K562 (cell line): Measurements from ENCODE around the gene TOMM22. TPM values are rescaled to one million over a fixed set of nuclear protein-coding genes. Genes with fewer than 3 reads are reported as not detected.

Source experiments
- ARNT ChIP-seq, 2 experiments: fragments of 450-650 bp; IDR thresholded peaks; 2 replicates each; pipeline ENCODE4 v1.6.1; 2016; ENCODE audit warnings: mild to moderate bottlenecking in 1 of 2
- ATF3 ChIP-seq, 2 experiments: fragments of 450-650 bp in 1 of 2; sonication (generic) in 1 of 2; formaldehyde crosslinking in 1 of 2; IDR thresholded peaks in 1 of 2; conservative IDR thresholded peaks in 1 of 2; 2 replicates each; pipeline versions ENCODE4 v1.6.1 to v1.8.1; 2016 to 2023; ENCODE audit warnings: mild to moderate bottlenecking in 2 of 2, moderate library complexity in 2 of 2, inconsistent platforms in 1 of 2, missing genetic modification reagents in 1 of 2
- BRD4 ChIP-seq: fragments of 200-600 bp; sonication (generic); IDR thresholded peaks from 2 replicates; pipeline ENCODE4 v1.6.1; 2017; ENCODE audit warnings: inconsistent platforms
- CBX1 ChIP-seq: sonication (generic); IDR thresholded peaks from 2 replicates; pipeline ENCODE4 v1.6.1; 2016; ENCODE audit warnings: antibody characterized with exemption, low read depth, mild to moderate bottlenecking
- HDAC1 ChIP-seq, 2 experiments: fragments of 450-650 bp; IDR thresholded peaks; 2 replicates each; pipeline ENCODE4 v1.6.1; 2016 to 2017; ENCODE audit warnings: inconsistent platforms in 1 of 2, mild to moderate bottlenecking in 1 of 2, moderate library complexity in 1 of 2
- HDAC8 ChIP-seq: fragments of 450-650 bp; IDR thresholded peaks from 2 replicates; pipeline ENCODE4 v1.6.1; 2016; ENCODE audit warnings: mild to moderate bottlenecking, missing genetic modification characterization, moderate library complexity, missing compliant biosample characterization
- MAFK ChIP-seq: IDR thresholded peaks from 2 replicates; pipeline ENCODE4 v1.6.1; 2011; ENCODE audit warnings: low read length, improper control_type of control experiment
- NCOR1 ChIP-seq: fragments of 450-650 bp; IDR thresholded peaks from 2 replicates; pipeline ENCODE4 v1.6.1; 2016; ENCODE audit warnings: mild to moderate bottlenecking, moderate library complexity
- PBX2 ChIP-seq, 2 experiments: IDR thresholded peaks in 1 of 2; conservative IDR thresholded peaks in 1 of 2; 2 replicates each; pipeline ENCODE4 v1.6.1; 2016; ENCODE audit warnings: low read depth in 2 of 2, mild to moderate bottlenecking in 1 of 2, missing compliant biosample characterization in 1 of 2, missing genetic modification characterization in 1 of 2, moderate library complexity in 1 of 2
- PPARD ChIP-seq: fragments of 250-450 bp; sonication (Bioruptor Pico); IDR thresholded peaks from 2 replicates; pipeline ENCODE4 v1.8.0; 2022; ENCODE audit warnings: inconsistent platforms, mild to moderate bottlenecking, moderate library complexity
- SMAD4 ChIP-seq: fragments of 250-450 bp; sonication (Bioruptor Pico); conservative IDR thresholded peaks from 2 replicates; pipeline ENCODE4 v1.8.0; 2021; ENCODE audit warnings: inconsistent platforms, mild to moderate bottlenecking, moderate library complexity
- SOX6 ChIP-seq: fragments of 450-650 bp; IDR thresholded peaks from 2 replicates; pipeline ENCODE4 v1.6.1; 2014; ENCODE audit warnings: mild to moderate bottlenecking
- ZNF174 ChIP-seq: fragments of 250-450 bp; sonication (Bioruptor Pico); IDR thresholded peaks from 2 replicates; pipeline ENCODE4 v1.4.0; 2020; ENCODE audit warnings: mild to moderate bottlenecking
- ZNF780A ChIP-seq: fragments of 250-450 bp; sonication (Bioruptor Pico); IDR thresholded peaks from 2 replicates; pipeline ENCODE4 v1.5.0; 2021; ENCODE audit warnings: mild to moderate bottlenecking
- polyA plus RNA-seq, 8 experiments: library from polyadenylated mRNA; depleted of rRNA in 4 of 8; stranded (reverse) in 5 of 8; unstranded in 3 of 8; fragments of >200 nt; fragmentation: Nextera tagmentation in 2 of 8; fragmentation: Illumina TruSeq in 1 of 8; extraction: Ambion mirVana in 2 of 8; extraction: Trizol in 1 of 8; gene quantifications; 2 replicates each; pipeline versions ENCODE4 v1.2.1 to v1.2.3, GENCODE V29; 2011 to 2014; ENCODE audit warnings: inconsistent platforms in 1 of 8, missing spikeins in 1 of 8
- total RNA-seq, 7 experiments: library from RNA; depleted of rRNA in 6 of 7; stranded (reverse); fragments of >200 nt in 6 of 7; fragmentation: Illumina TruSeq in 2 of 7; extraction: Trizol in 2 of 7; gene quantifications; 2 replicates each; pipeline versions ENCODE4 v1.2.1 to v1.2.3, GENCODE V29; 2011 to 2021; ENCODE audit warnings: low replicate concordance in 1 of 7
- TF ChIP-seq, protein P1 (sequence below): sonication (generic); formaldehyde crosslinking; IDR thresholded peaks from 2 replicates; pipeline ENCODE4 v1.8.1; 2023; ENCODE audit warnings: mild to moderate bottlenecking, missing genetic modification reagents
- TF ChIP-seq, protein P2 (sequence below): IDR thresholded peaks from 2 replicates; pipeline ENCODE4 v1.6.1; 2012; ENCODE audit warnings: low read depth, low read length, improper control_type of control experiment, borderline replicate concordance
- TF ChIP-seq, protein P3 (sequence below), 2 experiments: fragments of 200-800 bp in 1 of 2; sonication (Bioruptor generic) in 1 of 2; sonication (generic) in 1 of 2; formaldehyde crosslinking in 1 of 2; IDR thresholded peaks in 1 of 2; conservative IDR thresholded peaks in 1 of 2; 2 replicates each; pipeline versions ENCODE4 v1.5.0 to v1.6.1; 2016 to 2020; ENCODE audit warnings: missing compliant biosample characterization in 1 of 2, missing genetic modification characterization in 1 of 2, missing genetic modification reagents in 1 of 2

Gene TOMM22
- total and polyA plus RNA-seq, 9 of the 15 experiments (the other 6 are each of a cell fraction or from before 2014, with no cell fraction given): 25.8 to 108 (median 73.8) TPM

GRCh38 chr22:38681582-38682335 is at the start of gene TOMM22 (continued):
- TF ChIP-seq, protein P1, sequence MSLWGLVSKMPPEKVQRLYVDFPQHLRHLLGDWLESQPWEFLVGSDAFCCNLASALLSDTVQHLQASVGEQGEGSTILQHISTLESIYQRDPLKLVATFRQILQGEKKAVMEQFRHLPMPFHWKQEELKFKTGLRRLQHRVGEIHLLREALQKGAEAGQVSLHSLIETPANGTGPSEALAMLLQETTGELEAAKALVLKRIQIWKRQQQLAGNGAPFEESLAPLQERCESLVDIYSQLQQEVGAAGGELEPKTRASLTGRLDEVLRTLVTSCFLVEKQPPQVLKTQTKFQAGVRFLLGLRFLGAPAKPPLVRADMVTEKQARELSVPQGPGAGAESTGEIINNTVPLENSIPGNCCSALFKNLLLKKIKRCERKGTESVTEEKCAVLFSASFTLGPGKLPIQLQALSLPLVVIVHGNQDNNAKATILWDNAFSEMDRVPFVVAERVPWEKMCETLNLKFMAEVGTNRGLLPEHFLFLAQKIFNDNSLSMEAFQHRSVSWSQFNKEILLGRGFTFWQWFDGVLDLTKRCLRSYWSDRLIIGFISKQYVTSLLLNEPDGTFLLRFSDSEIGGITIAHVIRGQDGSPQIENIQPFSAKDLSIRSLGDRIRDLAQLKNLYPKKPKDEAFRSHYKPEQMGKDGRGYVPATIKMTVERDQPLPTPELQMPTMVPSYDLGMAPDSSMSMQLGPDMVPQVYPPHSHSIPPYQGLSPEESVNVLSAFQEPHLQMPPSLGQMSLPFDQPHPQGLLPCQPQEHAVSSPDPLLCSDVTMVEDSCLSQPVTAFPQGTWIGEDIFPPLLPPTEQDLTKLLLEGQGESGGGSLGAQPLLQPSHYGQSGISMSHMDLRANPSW (CRISPR knock-in tag): no peak
- TF ChIP-seq PPARD (CRISPR knock-in tag): no peak
- TF ChIP-seq MAFK: no peak
- peak; percentile 63 for TF ChIP-seq SOX6
- 0 out of 2 replicates have a peak, but pooled peaks have one; percentile 32 for TF ChIP-seq SMAD4 (CRISPR knock-in tag)
- no peak for TF ChIP-seq HDAC8 (tag)
- no peak for TF ChIP-seq ZNF174 (CRISPR knock-in tag)
- no peak for TF ChIP-seq ATF3 (IDR thresholded peaks at IDR 0.05)
- no peak for TF ChIP-seq ATF3 (CRISPR knock-in tag; conservative IDR thresholded peaks at IDR 0.05)
- peak; percentile 36 for TF ChIP-seq NCOR1
- TF ChIP-seq ZNF780A (CRISPR knock-in tag): no peak
- TF ChIP-seq ARNT (IDR thresholded peaks at IDR 0.05): no peak
- TF ChIP-seq, protein P2, sequence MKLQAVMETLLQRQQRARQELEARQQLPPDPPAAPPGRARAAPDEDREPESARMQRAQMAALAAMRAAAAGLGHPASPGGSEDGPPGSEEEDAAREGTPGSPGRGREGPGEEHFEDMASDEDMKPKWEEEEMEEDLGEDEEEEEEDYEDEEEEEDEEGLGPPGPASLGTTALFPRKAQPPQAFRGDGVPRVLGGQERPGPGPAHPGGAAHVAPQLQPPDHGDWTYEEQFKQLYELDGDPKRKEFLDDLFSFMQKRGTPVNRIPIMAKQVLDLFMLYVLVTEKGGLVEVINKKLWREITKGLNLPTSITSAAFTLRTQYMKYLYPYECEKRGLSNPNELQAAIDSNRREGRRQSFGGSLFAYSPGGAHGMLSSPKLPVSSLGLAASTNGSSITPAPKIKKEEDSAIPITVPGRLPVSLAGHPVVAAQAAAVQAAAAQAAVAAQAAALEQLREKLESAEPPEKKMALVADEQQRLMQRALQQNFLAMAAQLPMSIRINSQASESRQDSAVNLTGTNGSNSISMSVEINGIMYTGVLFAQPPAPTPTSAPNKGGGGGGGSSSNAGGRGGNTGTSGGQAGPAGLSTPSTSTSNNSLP: no peak
- TF ChIP-seq, protein P3, sequence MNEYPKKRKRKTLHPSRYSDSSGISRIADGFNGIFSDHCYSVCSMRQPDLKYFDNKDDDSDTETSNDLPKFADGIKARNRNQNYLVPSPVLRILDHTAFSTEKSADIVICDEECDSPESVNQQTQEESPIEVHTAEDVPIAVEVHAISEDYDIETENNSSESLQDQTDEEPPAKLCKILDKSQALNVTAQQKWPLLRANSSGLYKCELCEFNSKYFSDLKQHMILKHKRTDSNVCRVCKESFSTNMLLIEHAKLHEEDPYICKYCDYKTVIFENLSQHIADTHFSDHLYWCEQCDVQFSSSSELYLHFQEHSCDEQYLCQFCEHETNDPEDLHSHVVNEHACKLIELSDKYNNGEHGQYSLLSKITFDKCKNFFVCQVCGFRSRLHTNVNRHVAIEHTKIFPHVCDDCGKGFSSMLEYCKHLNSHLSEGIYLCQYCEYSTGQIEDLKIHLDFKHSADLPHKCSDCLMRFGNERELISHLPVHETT (CRISPR knock-in tag; conservative IDR thresholded peaks at IDR 0.05 in 1 of 2, IDR thresholded peaks at IDR 0.05 in 1 of 2): peak in 1 of 2 experiments; percentile 70; a peak in 2 of 4 replicates
- no peak for TF ChIP-seq CBX1
- peak in 1 of 2 experiments; percentile 99; a peak in 2 of 4 replicates for TF ChIP-seq HDAC1 (IDR thresholded peaks at IDR 0.05)
- no peak for TF ChIP-seq PBX2 (CRISPR knock-in tag; IDR thresholded peaks at IDR 0.05; ENCODE audit: low read depth)
- TF ChIP-seq PBX2 (tag; conservative IDR thresholded peaks at IDR 0.05; ENCODE audit: low read depth): no peak
- no peak for TF ChIP-seq BRD4
